ENCODE results near the gene HRG.

Gene HRG, protein sequence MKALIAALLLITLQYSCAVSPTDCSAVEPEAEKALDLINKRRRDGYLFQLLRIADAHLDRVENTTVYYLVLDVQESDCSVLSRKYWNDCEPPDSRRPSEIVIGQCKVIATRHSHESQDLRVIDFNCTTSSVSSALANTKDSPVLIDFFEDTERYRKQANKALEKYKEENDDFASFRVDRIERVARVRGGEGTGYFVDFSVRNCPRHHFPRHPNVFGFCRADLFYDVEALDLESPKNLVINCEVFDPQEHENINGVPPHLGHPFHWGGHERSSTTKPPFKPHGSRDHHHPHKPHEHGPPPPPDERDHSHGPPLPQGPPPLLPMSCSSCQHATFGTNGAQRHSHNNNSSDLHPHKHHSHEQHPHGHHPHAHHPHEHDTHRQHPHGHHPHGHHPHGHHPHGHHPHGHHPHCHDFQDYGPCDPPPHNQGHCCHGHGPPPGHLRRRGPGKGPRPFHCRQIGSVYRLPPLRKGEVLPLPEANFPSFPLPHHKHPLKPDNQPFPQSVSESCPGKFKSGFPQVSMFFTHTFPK

DNA sequence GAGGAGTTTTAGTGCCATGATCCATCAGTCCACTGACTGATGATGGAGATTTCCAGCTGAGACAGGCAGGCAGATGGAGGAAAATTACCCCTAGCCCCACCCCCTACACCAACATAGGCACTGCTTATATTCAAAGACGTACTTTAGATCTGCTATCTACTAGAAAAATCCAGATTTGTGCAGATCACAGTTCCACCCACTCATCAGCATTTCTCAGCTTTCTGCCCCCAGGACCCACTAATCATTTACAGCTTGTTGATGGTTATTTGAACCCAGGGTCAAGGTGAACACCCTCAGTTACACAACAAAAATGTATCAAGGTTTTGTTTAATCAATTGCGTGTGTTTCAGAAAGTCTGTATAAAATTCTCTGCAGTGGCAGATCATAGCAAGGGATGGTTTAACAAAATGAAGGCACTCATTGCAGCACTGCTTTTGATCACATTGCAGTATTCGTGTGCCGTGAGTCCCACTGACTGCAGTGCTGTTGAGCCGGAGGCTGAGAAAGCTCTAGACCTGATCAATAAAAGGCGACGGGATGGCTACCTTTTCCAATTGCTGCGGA is at the start of gene HRG:
Gene HRG, plus strand, starts transcription at position 390 of the 564 bp plus-strand sequence. Its CDS starts 18 bp downstream, at position 408.
- H3K9ac ChIP-seq: no peak within 1 kb of the TSS
- H3K4me1 ChIP-seq: no peaks in the 10 kb centered on the region
- no peaks in the 10 kb centered on the region for H3K79me2 ChIP-seq

DNA sequence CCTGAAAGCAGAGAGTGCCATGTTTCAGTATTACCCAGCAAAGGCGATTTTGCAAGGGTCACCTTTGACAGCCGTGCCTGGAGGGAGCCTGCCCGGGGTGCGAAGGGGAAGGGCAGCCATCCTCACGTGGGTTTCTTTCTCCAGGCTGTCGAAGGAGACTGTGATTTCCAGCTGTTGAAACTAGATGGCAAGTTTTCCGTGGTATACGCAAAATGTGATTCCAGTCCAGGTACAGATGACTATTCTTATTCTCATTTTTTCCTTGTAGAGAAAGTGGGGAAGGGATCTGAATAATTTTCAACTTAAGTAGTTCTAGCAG is 49.6 kb upstream of the HRG start:
- no peak overlapping the region for H3K4me2 ChIP-seq (ENCODE audit: low read length)
- H2AFZ ChIP-seq: no peak overlapping the region
- no peak overlapping the region for H3K27ac ChIP-seq
- no peaks in the 10 kb centered on the region for H3K27me3 ChIP-seq (ENCODE audit: control insufficient read depth, insufficient read depth, low read length)
- H3K4me3 ChIP-seq (ENCODE audit: low read depth, low read length): no peak overlapping the region
- H3K79me2 ChIP-seq: no peaks in the 10 kb centered on the region
- no peak overlapping the region for H3K9ac ChIP-seq
- TF ChIP-seq, protein P1, sequence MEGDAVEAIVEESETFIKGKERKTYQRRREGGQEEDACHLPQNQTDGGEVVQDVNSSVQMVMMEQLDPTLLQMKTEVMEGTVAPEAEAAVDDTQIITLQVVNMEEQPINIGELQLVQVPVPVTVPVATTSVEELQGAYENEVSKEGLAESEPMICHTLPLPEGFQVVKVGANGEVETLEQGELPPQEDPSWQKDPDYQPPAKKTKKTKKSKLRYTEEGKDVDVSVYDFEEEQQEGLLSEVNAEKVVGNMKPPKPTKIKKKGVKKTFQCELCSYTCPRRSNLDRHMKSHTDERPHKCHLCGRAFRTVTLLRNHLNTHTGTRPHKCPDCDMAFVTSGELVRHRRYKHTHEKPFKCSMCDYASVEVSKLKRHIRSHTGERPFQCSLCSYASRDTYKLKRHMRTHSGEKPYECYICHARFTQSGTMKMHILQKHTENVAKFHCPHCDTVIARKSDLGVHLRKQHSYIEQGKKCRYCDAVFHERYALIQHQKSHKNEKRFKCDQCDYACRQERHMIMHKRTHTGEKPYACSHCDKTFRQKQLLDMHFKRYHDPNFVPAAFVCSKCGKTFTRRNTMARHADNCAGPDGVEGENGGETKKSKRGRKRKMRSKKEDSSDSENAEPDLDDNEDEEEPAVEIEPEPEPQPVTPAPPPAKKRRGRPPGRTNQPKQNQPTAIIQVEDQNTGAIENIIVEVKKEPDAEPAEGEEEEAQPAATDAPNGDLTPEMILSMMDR (IDR thresholded peaks at IDR 0.05): no peak
- H3K9me3 ChIP-seq (ENCODE audit: control insufficient read depth, low read length): no peaks in the 10 kb centered on the region
- H3K4me1 ChIP-seq: no peaks in the 10 kb centered on the region
- no peaks in the 10 kb centered on the region for H3K36me3 ChIP-seq (ENCODE audit: control insufficient read depth, insufficient read depth, low read length)

More for the DNA sequence above, at the start of gene HRG:
- TF ChIP-seq, protein P1 (IDR thresholded peaks at IDR 0.05): no peak
- no peaks in the 10 kb centered on the region for H3K36me3 ChIP-seq (ENCODE audit: control insufficient read depth, insufficient read depth, low read length)
- H3K4me2 ChIP-seq (ENCODE audit: low read length): no peak within 1 kb of the TSS
- no peaks in the 10 kb centered on the region for H3K9me3 ChIP-seq (ENCODE audit: control insufficient read depth, low read length)
- H3K27me3 ChIP-seq (ENCODE audit: control insufficient read depth, insufficient read depth, low read length): no peaks in the 10 kb centered on the region
- no peak within 1 kb of the TSS for H3K4me3 ChIP-seq (ENCODE audit: low read depth, low read length)
- H3K27ac ChIP-seq: no peak within 1 kb of the TSS
- H2AFZ ChIP-seq: no peak within 1 kb of the TSS

DNA sequence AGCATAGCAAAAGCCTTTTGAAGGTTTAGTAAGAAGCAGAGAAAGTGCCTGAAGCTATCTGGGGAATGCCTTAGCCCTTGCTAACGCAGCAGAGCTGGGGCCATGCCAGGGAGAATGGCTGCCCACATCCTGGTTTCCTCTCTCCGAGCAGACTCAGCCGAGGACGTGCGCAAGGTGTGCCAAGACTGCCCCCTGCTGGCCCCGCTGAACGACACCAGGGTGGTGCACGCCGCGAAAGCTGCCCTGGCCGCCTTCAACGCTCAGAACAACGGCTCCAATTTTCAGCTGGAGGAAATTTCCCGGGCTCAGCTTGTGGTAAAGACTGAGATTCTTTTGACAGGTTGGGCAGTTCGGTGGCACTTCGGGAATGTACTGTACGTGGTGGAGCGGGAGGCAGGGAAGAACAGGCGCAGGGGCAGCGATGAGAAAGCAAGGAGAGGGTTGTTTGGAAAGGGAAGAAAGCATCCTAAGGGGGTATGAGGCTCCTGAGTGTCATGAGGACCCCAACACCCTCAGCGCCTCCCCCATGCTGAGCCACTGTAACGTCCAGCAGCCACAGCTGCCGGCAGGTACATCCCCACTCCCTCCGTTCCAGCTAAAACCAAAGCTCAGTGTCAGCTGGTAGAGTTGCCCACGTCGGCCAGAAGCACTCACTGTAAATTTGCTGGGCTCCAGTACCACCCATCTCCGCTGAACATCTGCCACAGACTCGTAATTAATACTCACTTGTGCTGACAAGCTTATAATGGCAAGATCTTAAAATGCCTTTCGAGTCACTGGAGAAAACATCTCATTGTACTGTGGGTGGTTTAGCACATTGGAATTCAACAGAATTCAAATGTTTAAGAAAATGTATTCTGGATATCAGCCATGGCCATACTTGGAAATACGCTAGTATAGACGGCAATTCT is 48.5 kb upstream of the HRG start:
- Histone ChIP-seq H3K9me3 (ENCODE audit: control insufficient read depth, low read length) (no peaks in the 10 kb centered on the region), H3K27ac (no peak overlapping the region), H3K4me2 (ENCODE audit: low read length) (peak overlapping the region; percentile 17), H3K9ac (no peak overlapping the region), H3K36me3 (ENCODE audit: control insufficient read depth, insufficient read depth, low read length) (no peaks in the 10 kb centered on the region), H3K79me2 (no peaks in the 10 kb centered on the region), H3K4me1 (no peaks in the 10 kb centered on the region), H3K4me3 (ENCODE audit: low read depth, low read length) (no peak overlapping the region), H2AFZ (peak overlapping the region; percentile 84), H3K27me3 (ENCODE audit: control insufficient read depth, insufficient read depth, low read length) (no peaks in the 10 kb centered on the region)
- TF ChIP-seq, protein P1 (IDR thresholded peaks at IDR 0.05): peak; percentile 81

DNA sequence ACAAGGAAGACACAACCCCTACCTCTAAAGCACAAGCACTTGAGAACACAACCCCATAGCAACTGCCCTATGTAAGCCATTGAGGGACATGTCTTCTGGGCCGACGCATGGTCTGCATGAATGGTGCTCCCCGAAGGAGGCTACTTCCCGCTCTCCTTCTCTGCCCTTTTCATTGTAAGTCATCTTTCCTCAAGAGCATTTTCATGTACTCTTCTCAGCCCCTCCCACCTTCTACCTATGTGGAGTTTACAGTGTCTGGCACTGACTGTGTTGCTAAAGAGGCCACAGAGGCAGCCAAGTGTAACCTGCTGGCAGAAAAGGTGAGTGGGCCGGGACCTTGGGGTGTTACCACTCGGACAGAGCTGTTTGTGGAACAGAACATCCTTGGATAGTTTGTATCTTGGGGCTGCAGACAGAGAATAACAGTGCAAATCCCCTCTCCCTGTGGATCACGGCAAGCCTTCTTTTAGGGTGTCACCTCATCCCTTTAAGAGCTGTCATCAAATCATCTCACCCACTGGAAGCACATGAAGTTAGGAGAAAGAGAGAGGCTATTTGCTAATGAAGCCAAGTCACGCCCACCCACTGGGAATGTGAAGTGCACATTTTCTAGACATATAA is 47.4 kb upstream of the HRG start:
- H3K9me3 ChIP-seq (ENCODE audit: control insufficient read depth, low read length): no peaks in the 10 kb centered on the region
- H3K9ac ChIP-seq: no peak overlapping the region
- no peak overlapping the region for H3K4me3 ChIP-seq (ENCODE audit: low read depth, low read length)
- TF ChIP-seq, protein P1 (IDR thresholded peaks at IDR 0.05): no peak
- no peak overlapping the region for H3K27ac ChIP-seq
- H3K36me3 ChIP-seq (ENCODE audit: control insufficient read depth, insufficient read depth, low read length): no peaks in the 10 kb centered on the region
- H3K4me2 ChIP-seq (ENCODE audit: low read length): no peak overlapping the region
- H3K27me3 ChIP-seq (ENCODE audit: control insufficient read depth, insufficient read depth, low read length): no peaks in the 10 kb centered on the region
- H2AFZ ChIP-seq: no peak overlapping the region
- no peaks in the 10 kb centered on the region for H3K79me2 ChIP-seq
- H3K4me1 ChIP-seq: no peaks in the 10 kb centered on the region

All from parathyroid adenoma (tissue), 2 donors.